DMS153 (cell line): ENCODE results near the gene CCN5.

ENCODE experiments used
- DNase-seq: peaks from one replicate; lab custom pipeline; 2025; lab: John Stamatoyannopoulos, UW

CCN5 gene

DNA sequence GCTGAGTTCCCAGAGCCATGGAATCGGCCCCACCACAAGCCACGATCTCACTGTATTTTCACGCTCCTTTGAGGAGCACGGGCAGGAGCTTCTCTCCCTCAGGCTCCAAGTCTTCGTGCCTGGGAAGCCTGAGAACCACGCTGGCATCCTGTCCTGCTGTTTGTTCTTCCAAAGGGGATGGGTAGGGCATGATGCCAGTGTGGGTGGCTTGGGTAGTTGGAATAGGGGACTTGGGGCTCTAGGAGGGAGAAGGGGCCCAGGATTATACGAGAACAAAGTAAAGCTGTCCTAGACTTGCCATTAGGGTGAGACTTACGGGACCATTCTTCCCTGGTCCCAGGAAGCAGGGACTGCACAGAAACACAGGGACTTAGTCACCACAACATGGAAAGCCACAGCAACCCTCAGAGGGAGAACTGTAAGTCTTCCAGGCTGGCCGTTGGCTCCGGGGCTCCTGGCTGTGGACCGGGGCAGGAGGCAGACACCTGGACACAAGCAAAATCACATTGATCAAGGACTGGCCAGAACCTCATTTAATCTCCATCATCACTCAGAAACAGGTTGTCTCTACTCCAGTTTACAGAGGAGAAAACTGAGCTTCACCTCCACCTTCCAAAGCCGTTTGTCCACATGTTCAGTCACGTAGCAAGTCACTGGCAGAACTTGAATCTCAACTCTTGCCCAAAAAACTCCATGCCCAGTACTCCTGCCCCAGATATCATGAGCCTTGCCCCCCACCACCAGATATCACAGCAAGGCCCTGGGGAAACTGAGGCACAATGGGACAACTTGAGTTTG, 1.3 kb downstream of the CCN5 start:
- DNase-seq, result no peak

DNA sequence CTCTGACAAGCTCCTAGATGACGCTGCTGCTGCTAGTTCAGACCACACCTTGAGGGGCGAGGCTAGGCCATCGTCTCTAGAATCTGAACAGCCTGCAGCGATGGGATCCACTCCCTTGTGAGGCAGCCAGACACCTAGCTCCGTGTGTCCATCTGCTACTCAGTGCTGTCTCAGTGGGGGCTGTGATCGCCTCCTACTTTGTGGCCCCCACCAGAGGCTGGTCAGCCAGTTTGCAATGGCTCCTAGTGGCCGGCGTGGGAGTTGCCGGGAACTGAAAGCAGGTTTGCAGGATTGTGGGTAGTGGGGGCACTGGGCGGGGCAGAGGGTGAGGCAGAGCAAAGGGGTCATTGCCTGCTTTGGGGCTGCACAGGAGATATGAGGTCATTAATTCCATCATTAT, 2.8 kb downstream of the CCN5 start:
- DNase-seq, result no peak

DNA sequence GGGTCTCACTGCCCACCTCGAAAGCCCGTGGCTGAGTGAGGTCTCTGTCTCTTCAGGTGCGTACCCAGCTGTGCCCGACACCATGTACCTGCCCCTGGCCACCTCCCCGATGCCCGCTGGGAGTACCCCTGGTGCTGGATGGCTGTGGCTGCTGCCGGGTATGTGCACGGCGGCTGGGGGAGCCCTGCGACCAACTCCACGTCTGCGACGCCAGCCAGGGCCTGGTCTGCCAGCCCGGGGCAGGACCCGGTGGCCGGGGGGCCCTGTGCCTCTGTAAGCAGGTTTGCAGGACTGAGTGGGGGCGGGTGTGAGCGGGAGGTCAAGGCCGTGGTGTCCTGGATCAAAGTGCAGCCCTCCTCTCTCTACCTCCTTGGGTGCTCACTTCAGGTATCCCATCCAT, 4.7 kb downstream of the CCN5 start:
- DNase-seq, result no peak

DNA sequence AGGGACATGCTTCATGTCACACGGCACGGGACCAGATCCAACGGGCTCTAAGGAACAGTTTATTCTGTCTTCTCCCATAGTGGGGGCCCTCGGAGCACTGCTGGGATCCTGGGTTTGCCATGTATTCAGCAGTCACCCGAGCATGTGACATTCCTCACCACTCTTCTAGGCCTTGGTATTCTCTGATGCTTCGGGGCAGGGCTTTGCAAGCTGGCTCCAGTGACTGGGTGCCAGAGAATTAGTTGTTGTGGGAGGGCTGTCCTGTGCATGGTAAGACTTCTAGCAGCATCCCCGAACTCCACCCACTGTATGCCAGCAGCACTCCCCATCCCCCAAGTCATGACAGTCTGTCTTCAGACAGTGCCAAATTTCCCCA, 5.4 kb downstream of the CCN5 start:
- no peak for DNase-seq

DNA sequence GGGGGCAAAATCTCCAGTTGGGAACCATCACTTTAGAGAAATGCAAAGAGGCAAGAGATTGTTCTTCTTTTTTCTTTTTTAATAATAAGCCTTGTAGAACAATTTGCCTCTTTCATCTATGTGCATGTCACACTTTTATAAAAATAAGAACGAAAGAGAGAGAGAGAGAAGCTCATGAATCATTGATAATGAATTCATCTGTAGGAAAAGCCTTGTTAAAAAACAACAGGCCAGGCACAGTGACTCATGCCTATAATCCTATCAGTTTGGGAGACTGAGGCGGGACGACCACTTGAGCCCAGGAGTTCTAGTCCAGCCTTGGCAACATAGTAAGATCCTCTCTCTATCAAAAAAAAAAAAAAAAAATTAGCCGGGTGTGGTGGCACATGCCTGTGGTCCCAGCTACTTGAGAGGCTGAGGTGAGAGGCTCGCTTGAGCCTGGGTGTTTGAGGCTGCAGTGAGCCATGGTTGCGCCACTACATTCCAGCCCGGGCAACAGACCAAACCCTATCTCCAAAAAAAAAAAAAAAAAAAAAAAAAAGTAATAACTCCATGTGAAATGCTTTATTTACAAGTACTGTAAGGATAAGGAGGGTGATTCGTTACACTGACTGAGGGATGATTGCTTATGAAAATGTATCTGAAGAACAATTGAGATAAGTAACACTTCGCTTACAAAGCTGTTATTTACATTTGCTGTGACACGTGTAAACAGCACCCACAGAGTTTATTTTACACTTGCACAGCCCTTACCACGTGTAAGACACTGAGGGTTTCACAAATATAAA, 6.0 kb downstream of the CCN5 start:
- DNase-seq, result no peak

DNA sequence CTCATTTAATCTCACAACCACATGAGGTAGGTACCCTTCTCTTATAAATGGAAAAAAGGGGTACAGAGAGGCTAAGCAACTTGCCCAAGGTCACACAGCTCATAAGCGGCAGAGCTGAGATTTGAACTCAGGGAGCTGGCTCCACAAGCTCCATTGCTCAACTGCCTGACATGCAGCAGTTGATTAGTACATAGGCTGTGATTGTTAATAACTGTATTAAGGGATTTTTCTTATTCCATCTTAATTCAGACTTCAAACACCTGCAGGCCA, 6.6 kb downstream of the CCN5 start:
- DNase-seq, result no peak

DNA sequence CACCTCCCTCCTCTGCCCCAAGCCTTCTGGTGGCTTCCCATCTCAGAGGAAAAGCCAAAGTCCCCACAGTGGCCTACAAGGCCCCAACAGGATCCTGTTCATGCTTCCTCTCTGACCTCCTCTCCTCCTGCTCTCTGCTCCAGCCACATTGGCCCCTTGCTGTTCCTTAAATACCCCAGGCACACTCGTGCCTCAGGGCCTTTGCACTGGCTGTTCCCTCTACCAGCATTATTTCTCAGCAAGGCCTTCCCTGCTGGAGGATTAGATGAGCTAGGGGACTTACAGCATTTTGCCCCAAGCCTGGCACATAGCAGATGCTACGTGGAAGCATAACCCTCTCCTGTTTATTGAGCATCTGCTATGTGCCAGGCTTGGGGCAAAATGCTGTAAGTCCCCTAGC, 7.8 kb downstream of the CCN5 start:
- DNase-seq, result no peak

DNA sequence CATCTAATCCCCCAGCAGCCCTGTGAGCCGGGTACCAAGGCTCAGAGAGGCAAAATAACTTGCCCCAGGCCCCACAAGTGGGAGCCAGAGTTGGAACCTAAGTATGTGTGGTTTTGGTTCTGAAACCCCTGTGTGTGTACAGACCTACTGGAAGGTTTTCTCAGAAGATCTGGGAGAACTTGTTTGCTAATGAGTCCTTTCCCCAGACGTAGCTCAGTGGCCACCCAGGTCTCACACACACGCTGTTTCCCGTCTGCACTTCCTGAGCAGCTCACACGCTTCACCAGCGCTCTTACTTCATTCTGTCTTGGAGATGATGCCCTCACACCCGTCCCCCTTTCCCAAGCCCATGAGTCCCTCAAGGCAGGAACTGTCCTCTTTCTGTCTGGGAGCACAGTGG, 8.2 kb downstream of the CCN5 start:
- no peak for DNase-seq

DNA sequence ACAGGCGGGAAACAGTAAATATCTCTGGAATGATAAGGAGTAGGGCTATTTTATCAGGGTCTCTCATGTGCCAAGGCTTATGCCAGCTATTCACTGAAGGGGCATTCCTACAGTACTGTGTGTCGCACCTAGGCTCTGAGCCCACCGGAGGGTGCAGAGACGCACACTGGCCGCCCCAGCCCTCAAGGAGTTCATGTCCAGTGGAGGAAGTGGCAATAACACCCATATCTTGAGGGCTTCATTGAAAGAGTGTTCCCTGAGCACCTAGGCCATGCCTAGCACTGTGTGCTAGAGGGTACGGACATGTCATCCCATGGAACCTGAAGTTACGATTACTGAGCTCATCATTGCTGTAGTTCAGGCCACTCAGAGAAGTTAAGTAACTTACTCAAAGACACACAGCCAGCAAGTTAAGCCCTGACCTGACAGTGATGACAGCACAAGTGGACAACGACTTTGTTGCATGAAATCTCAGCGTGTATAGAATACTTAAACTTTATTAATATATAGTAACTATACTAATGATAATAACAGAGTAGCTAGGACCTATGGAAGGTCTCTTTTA, 8.7 kb downstream of the CCN5 start:
- DNase-seq, result no peak

DNA sequence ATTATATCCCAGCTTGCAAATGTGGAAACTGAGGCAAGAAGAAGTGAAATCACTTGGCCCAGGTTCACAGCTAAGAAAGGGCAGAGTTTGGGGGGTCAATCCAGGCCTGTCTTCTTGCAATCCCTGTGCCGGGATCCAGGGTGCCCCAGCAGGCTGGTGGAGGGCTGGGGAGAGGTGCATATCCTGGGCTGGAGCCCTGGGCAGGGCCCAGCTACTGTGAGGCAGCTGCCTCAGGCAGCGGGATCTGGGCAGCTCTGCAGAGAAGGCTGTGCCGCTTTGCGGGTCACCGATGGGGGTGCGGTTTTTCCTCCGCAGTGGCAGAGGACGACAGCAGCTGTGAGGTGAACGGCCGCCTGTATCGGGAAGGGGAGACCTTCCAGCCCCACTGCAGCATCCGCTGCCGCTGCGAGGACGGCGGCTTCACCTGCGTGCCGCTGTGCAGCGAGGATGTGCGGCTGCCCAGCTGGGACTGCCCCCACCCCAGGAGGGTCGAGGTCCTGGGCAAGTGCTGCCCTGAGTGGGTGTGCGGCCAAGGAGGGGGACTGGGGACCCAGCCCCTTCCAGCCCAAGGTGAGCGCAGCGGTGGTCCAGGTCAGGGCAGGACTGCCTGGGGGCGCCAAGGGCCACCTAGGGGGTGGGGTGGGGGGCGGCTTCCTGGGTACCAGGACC, 9.4 kb downstream of the CCN5 start:
- no peak for DNase-seq

DNA sequence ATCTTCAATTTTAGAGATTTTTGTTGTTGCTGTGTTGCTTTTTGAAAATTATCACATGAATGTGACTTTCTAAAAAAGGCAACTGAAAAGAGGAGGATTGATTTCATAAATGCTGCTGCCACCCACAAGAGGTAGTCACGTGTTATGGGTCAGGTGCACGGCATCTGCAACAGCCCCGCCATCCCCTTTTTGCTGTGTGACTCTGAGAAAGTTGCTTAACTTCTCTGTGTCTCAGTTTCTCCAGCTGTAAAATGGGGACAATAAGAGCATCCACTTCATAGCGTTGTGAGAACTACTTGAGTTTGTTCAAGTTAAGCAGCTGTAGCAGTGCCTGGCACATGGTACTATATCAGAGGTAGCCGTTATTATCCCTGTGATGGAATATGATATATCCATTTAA, 10.7 kb downstream of the CCN5 start:
- no peak for DNase-seq

DNA sequence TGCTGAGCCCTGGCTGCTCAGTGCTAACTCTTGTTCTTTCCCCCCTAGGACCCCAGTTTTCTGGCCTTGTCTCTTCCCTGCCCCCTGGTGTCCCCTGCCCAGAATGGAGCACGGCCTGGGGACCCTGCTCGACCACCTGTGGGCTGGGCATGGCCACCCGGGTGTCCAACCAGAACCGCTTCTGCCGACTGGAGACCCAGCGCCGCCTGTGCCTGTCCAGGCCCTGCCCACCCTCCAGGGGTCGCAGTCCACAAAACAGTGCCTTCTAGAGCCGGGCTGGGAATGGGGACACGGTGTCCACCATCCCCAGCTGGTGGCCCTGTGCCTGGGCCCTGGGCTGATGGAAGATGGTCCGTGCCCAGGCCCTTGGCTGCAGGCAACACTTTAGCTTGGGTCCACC, 11.9 kb downstream of the CCN5 start:
- no peak for DNase-seq

DNA sequence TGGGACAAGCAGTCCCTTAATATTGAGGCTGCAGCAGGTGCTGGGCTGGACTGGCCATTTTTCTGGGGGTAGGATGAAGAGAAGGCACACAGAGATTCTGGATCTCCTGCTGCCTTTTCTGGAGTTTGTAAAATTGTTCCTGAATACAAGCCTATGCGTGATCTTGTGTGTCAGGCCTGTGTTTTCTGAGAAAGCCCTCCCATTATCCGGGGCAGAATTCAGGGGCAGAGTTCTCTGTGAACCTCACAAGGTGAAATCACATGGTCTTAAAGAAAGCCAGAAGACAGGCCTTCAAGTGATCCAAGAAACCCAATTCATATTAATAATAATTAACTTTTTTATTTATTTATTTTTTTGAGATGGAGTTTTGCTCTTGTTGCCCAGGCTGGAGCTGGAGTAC, 12.5 kb downstream of the CCN5 start:
- no peak for DNase-seq

DNA sequence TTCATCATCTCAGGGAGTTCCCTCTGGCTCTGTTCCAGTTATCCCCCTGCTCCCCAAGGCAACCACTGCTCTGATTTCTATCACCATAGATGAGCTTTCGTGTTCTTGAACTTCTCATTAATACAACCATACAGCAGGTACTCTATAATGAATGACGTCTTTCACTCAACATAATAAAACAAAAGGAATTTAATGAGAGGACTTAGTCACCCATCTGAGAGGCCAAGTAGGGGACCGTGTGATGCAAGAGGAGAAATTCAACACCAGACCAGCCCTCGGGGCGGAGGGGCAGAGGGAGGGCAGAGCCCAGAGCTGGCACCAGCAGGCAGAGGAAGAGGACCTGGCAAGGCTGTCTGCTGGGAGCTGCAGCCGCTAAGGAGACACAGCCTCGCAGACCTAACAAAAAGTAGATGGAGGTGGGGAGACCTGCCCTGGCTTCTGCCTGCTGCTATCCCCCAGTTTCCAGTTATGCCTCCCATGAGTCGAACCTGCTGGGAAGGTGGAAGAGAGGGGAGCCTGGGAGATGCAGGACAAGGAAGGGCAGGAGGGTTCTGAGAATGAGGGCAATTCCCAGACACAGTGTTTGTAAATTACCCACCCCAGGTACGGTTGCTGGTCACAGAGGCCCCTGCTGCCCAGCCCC, 13.8 kb downstream of the CCN5 start:
- DNase-seq, result peak; percentile 69

DNA sequence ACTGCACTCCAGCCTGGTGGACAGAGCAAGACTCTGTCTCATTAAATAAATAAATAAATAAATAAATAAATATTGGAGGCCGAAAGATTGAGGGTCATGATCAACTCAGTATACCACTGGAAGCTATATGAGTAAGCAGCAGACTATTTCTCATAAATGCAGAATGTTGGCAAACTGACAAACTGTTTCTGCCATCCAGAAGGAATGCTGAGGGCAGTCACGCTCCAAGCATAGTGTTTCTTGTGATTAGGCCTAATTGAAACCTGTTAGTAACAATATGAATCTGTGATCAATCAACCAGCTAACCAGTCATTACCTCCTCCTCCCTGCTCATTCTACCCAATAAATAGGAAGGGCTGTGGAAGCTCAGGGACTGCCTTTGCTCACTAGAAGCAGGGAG, 15.3 kb downstream of the CCN5 start:
- DNase-seq, result no peak

DNA sequence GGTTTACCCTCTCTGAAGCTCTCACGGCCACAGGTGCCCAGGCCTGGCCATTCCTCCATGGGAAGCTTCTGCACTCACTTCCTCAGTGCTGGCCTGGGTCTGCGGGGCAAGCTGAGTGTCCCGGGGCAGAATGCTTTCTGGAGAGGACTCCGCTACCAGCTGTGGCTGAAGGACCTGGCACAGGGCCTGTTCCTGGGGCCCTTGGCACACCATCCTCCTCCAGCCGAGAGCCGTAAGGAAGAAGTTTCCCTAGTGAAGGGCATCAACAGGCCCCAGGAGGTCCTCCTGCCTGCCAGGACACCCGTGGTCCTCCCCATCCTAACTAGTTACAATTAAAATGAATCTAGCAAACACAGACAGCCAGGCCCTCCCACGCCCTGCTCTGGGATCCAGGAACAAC, 16.5 kb downstream of the CCN5 start:
- DNase-seq, result no peak

DNA sequence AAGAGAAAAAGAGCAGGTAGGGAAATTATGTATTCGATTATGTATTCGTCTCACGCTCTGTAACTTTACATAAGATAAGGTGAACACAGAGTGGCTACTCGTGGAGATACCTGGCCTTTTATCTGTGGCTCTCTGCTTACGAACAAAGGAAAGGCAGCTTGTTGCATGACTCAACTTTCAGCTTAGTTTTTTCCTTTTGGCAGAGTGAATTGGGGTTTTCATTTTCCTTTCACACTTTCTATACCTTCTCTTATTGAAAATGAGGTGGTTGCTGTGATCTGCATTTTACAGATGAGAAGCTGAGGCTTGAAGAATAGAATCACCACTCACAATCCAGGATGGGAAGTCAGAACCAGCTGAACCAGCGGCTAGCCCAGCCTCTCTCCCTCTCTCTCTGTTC, 17.2 kb downstream of the CCN5 start:
- no peak for DNase-seq

DNA sequence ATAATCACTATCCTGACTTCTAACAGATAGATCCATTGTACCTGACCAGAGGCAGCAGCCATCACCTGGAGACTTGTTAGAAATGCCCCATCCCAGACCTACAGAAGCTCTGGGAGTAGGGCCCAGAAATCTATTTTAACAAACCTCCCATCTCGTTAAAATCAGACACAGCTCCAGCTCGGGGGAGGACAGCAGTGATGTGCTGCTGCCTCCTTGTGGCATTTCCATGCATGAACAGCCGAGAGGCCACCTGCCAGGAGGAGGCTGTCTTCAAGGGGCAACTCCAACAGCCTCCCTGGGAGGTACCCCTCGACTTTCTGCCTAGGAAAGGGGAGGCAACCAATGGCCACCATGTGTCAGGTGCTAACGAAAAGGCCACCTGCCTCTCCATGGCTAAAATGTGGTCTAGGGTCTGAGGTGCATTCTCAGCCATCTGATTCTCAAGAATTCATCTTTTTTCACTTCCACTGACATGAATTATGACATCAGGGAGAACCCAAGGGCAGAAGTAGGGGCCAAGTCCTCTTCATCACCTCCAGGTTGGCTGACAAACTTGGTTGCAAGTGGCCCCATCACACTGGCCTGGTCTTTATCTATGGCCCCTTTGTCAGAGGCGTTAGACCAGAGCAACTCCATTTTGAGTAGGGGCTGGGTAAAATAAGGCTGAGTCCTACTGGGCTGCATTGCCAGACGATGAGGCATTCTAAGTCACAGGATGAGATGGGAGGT, 18.3 kb downstream of the CCN5 start:
- DNase-seq, result no peak

DNA sequence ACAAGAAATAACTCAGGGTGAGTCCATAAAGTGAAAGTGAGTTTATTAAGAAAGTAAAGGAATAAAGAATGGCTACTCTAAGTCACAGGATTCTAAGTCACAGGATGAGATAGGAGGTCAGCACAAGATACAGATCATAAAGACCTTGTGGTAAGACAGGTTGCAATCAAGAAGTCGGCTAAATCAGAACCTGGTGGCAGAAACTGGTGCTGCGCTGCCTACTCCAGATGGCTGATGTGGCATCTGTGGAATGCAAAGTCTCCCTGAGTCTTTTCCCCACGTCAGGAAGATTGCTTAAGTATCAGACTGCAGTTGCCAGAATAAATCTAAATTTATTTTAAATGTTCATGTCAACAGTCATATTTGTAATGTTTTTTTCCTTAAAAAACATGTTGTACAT, 19.8 kb downstream of the CCN5 start:
- no peak for DNase-seq

DNA sequence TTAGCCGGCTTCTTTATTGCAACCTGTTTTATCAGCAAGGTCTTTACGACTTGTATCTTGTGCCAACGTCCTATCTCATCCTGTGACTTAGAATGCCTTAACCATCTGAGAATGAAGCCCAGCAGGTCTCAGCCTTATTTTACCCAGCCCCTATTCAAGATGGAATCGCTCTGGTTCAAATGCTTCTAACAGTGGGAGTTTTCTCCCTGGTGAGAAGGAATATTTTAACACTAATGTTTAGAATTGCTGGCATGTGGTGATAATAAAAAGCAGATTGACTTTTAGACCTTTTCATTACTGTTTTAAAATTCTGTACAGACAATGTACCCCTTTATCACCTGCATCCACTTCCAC, 20.6 kb downstream of the CCN5 start:
- DNase-seq, result no peak

DNA sequence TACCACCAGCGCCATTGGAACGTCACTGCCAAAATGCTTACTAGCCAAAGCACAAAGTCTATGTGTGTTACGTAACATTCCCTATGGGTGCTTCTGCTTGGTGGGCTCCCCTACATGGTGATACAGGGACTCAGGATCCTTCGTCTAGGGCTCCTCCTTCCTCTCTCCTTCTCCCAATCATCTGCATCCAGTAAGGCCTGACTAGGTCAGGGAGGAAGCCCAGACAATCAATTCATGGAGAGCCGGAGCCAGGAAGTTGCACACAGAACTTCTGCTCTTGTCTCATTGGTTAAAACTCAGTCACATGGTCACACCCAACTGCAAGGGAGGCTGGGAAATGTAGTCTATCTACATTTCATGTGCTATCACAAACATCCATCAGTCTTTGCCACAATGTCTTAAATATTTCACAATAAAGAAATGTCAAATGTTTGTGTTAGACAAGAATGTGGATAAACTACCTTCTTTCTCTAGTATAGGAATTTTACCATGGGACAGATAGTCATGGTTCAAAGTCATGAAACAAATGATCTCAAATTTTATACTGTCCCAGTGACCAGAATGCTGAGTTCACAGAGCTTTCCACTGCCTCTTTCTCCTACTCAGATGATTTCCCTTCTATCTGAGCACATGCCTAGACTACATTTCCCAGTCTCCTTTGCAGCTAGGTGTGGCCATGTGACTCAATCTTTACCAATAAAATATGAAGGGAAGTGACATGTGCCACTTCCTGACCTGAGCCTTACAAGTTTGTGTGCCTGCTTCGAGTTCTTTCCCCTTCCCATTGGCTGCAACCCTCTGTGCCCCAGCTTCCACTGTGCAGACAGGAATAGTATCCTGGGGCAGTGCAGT, 21.2 kb downstream of the CCN5 start:
- peak; percentile 80 for DNase-seq
